Keratinocyte (primary cell): Measurements from ENCODE around the gene ABHD8. TPM values are rescaled to one million over a fixed set of nuclear protein-coding genes. Genes with fewer than 3 reads are reported as not detected.
A peak's percentile ranks its signal among the peaks of the same experiment; 100 is the strongest.

Source experiments
- DNase-seq: peaks from one replicate; pipeline ENCODE4 v3.0.0-alpha.2; 2011; ENCODE audit warnings: low read depth, missing footprints, low spot score
- FAIRE-seq: peaks from 2 replicates; lab custom pipeline; 2011; peaks lifted over from hg19 to GRCh38; lab: Jason Lieb, UNC
- H2AFZ ChIP-seq: 2 replicates; pipeline ENCODE4 v1.6.0; 2012; ENCODE audit warnings: low read length, control low read depth, inconsistent platforms; ENCODE audit not compliant: control insufficient read depth
- H3K27ac ChIP-seq: 2 replicates; pipeline ENCODE4 v1.5.1; 2011; ENCODE audit warnings: low read length; ENCODE audit not compliant: control insufficient read depth, insufficient read depth
- H3K27me3 ChIP-seq: 3 replicates; pipeline ENCODE4 v1.6.0; 2011; ENCODE audit warnings: low read length; ENCODE audit not compliant: control insufficient read depth, insufficient read depth; ENCODE audit errors: extremely low read depth
- H3K36me3 ChIP-seq, 2 experiments: 2 replicates in 1 of 2; 3 replicates in 1 of 2; pipeline ENCODE4 v1.5.1; 2011; ENCODE audit warnings: low read length in 2 of 2, mild to moderate bottlenecking in 1 of 2; ENCODE audit not compliant: control insufficient read depth in 2 of 2, insufficient read depth in 2 of 2; ENCODE audit errors: extremely low read depth in 1 of 2
- H3K4me1 ChIP-seq: 3 replicates; pipeline ENCODE4 v1.5.1; 2011; ENCODE audit warnings: low read length; ENCODE audit not compliant: control insufficient read depth, insufficient read depth; ENCODE audit errors: extremely low read depth
- H3K4me2 ChIP-seq: 3 replicates; pipeline ENCODE4 v1.6.0; 2011; ENCODE audit warnings: low read depth, low read length; ENCODE audit not compliant: control insufficient read depth, insufficient read depth; ENCODE audit errors: extremely low read depth
- H3K4me3 ChIP-seq, 3 experiments: fragments of 200-600 bp in 1 of 3; sonication (generic) in 1 of 3; 2 replicates in 2 of 3; 3 replicates in 1 of 3; pipeline ENCODE4 v1.5.1; 2011 to 2016; ENCODE audit warnings: low read length in 3 of 3, mild to moderate bottlenecking in 3 of 3, control low read depth in 2 of 3, inconsistent platforms in 1 of 3, low read depth in 1 of 3, mixed read lengths in 1 of 3, mixed run types in 1 of 3, moderate library complexity in 1 of 3; ENCODE audit not compliant: control insufficient read depth in 2 of 3, insufficient read depth in 2 of 3; ENCODE audit errors: extremely low read depth in 1 of 3
- H3K79me2 ChIP-seq: 2 replicates; pipeline ENCODE4 v1.6.0; 2012; ENCODE audit warnings: low read length; ENCODE audit not compliant: control insufficient read depth, insufficient read depth
- H3K9ac ChIP-seq: 3 replicates; pipeline ENCODE4 v1.6.0; 2011; ENCODE audit warnings: low read length; ENCODE audit not compliant: control insufficient read depth, insufficient read depth; ENCODE audit errors: extremely low read depth
- H3K9me1 ChIP-seq: 3 replicates; pipeline ENCODE4 v1.6.0; 2011; ENCODE audit warnings: low read length; ENCODE audit not compliant: control insufficient read depth, insufficient read depth; ENCODE audit errors: extremely low read depth
- H3K9me3 ChIP-seq: 2 replicates; pipeline ENCODE4 v1.5.1; 2012; ENCODE audit warnings: low read depth, low read length; ENCODE audit not compliant: control insufficient read depth
- H4K20me1 ChIP-seq: 3 replicates; pipeline ENCODE4 v1.6.0; 2011; ENCODE audit warnings: low read length; ENCODE audit not compliant: control insufficient read depth, insufficient read depth; ENCODE audit errors: extremely low read depth
- CTCF ChIP-seq, 3 experiments: IDR thresholded peaks in 1 of 3; conservative IDR thresholded peaks in 1 of 3; optimal IDR thresholded peaks in 1 of 3; 2 replicates in 2 of 3; 3 replicates in 1 of 3; pipeline versions ENCODE3 to v1.5.1; 2011; ENCODE audit warnings: low read length in 3 of 3, mild to moderate bottlenecking in 3 of 3, moderate library complexity in 2 of 3, control low read depth in 1 of 3, inconsistent platforms in 1 of 3; ENCODE audit not compliant: insufficient read depth in 2 of 3; ENCODE audit errors: extremely low read depth in 1 of 3
- EZH2 ChIP-seq: IDR thresholded peaks from one replicate; pipeline ENCODE4 v1.6.1; 2012; ENCODE audit warnings: inconsistent platforms, mild to moderate bottlenecking, low read length, moderate library complexity
- dilution Hi-C: fragments of 300-500 bp; cut with MboI; formaldehyde crosslinking; loops from one replicate; pipeline ENCODE4 v1.7.0; 2020; ENCODE audit warnings: low sequenced_read_pairs; ENCODE audit not compliant: extremely low pct_ligation_motif_present
- polyA plus RNA-seq, 5 experiments: library from polyadenylated mRNA; depleted of rRNA in 3 of 5; stranded (reverse) in 3 of 5; stranded (forward) in 1 of 5; unstranded in 1 of 5; fragments of >200 nt; gene quantifications; 1 replicate in 1 of 5; 2 replicates in 3 of 5; 3 replicates in 1 of 5; pipeline versions ENCODE4 v1.2.1 to v1.2.3, GENCODE V29; 2011 to 2012; ENCODE audit warnings: missing spikeins in 2 of 5, low read depth in 1 of 5, low replicate concordance in 1 of 5

The ABHD8 gene
- polyA plus RNA-seq, 1 donor (not counting 4 experiments of a cell fraction or from before 2014, with no cell fraction given): 4.1 TPM

GRCh38 chr19:17262557-17262956 lies 40.7 kb downstream of the ABHD8 start:
- no peak for TF ChIP-seq CTCF (optimal IDR thresholded peaks at IDR 0.05 in 1 of 3, IDR thresholded peaks at IDR 0.05 in 1 of 3, conservative IDR thresholded peaks at IDR 0.05 in 1 of 3; ENCODE audit: extremely low read depth in 1 of 3, insufficient read depth in 2 of 3, low read length in 3 of 3)
- TF ChIP-seq EZH2: no peak
- dilution Hi-C loops: no loop called here
- Histone ChIP-seq H2AFZ (no peak overlapping the region), H3K79me2 (peaks cover under 1% of the 10 kb centered on the region), H3K27me3 (no peaks in the 10 kb centered on the region), H3K9ac (no peak overlapping the region), H3K9me3 (peaks cover 5% of the 10 kb centered on the region), H3K4me2 (no peak overlapping the region), H3K9me1 (no peaks in the 10 kb centered on the region), H4K20me1 (no peaks in the 10 kb centered on the region), H3K36me3 (no peaks in the 10 kb centered on the region), H3K27ac (no peak overlapping the region), H3K4me1 (no peaks in the 10 kb centered on the region), H3K4me3 (no peak overlapping the region)
- no peak for FAIRE-seq
- no peak for DNase-seq

- Histone ChIP-seq H3K4me1 (no peaks in the 10 kb centered on the region), H3K9ac (no peak overlapping the region), H3K9me1 (no peaks in the 10 kb centered on the region), H3K27me3 (no peaks in the 10 kb centered on the region), H3K4me2 (no peak overlapping the region), H3K9me3 (peaks cover 5% of the 10 kb centered on the region), H3K79me2 (no peaks in the 10 kb centered on the region), H4K20me1 (no peaks in the 10 kb centered on the region), H2AFZ (peak overlapping the region; percentile 75), H3K36me3 (no peaks in the 10 kb centered on the region), H3K4me3 (no peak overlapping the region), H3K27ac (no peak overlapping the region)
- dilution Hi-C loops: no loop called here
- FAIRE-seq (peak; percentile 73), DNase-seq (peak; percentile 49)
- TF ChIP-seq EZH2: no peak
- TF ChIP-seq CTCF (optimal IDR thresholded peaks at IDR 0.05 in 1 of 3, IDR thresholded peaks at IDR 0.05 in 1 of 3, conservative IDR thresholded peaks at IDR 0.05 in 1 of 3; ENCODE audit: extremely low read depth in 1 of 3, insufficient read depth in 2 of 3, low read length in 3 of 3): peak; percentile 95 to 98 (median 98)
These were observed 42.3 kb downstream of the ABHD8 start for GRCh38 chr19:17260842-17261325.
